Inferior parietal cortex (tissue), 1 donor: Measurements from ENCODE around the gene EIF5B.

Experiments
- DNase-seq: peaks from one replicate; pipeline ENCODE4 v3.0.0-alpha.2; 2016; ENCODE audit errors: extremely low spot score

The EIF5B gene

GRCh38 chr2:99404797-99405669 lies 67.8 kb downstream of the EIF5B start:
- DNase-seq = no peak

- DNase-seq = no peak
Observed at GRCh38 chr2:99406137-99406536, 68.9 kb downstream of the EIF5B start.

- no peak for DNase-seq
Observed at GRCh38 chr2:99410276-99410675, 73.1 kb downstream of the EIF5B start.

GRCh38 chr2:99414566-99414965 lies 77.4 kb downstream of the EIF5B start:
- DNase-seq = no peak

GRCh38 chr2:99417396-99417795 lies 80.2 kb downstream of the EIF5B start:
- no peak for DNase-seq

GRCh38 chr2:99420031-99420430 lies 82.8 kb downstream of the EIF5B start:
- no peak for DNase-seq

- DNase-seq = no peak
Observed at GRCh38 chr2:99420751-99421299, 83.6 kb downstream of the EIF5B start.

GRCh38 chr2:99421469-99421868 lies 84.3 kb downstream of the EIF5B start:
- DNase-seq = no peak

- no peak for DNase-seq
Observed at GRCh38 chr2:99422599-99422998, 85.4 kb downstream of the EIF5B start.

- DNase-seq = no peak
Observed at GRCh38 chr2:99424371-99424770, 87.2 kb downstream of the EIF5B start.

GRCh38 chr2:99425022-99425421 lies 87.8 kb downstream of the EIF5B start:
- DNase-seq = no peak

- no peak for DNase-seq
Observed at GRCh38 chr2:99430614-99431291, 93.6 kb downstream of the EIF5B start.

- DNase-seq = no peak
Observed at GRCh38 chr2:99431587-99432275, 94.5 kb downstream of the EIF5B start.

GRCh38 chr2:99433340-99433739 lies 96.2 kb downstream of the EIF5B start:
- DNase-seq = no peak

GRCh38 chr2:99436874-99437273 lies 99.7 kb downstream of the EIF5B start:
- DNase-seq = no peak

- no peak for DNase-seq
Observed at GRCh38 chr2:99439971-99440505, 102.8 kb downstream of the EIF5B start.

- DNase-seq = no peak
Observed at GRCh38 chr2:99442837-99443236, 105.6 kb downstream of the EIF5B start.

- no peak for DNase-seq
Observed at GRCh38 chr2:99444222-99444621, 107.0 kb downstream of the EIF5B start.

GRCh38 chr2:99445065-99445464 lies 107.9 kb downstream of the EIF5B start:
- DNase-seq = no peak

- no peak for DNase-seq
Observed at GRCh38 chr2:99448556-99448955, 111.4 kb downstream of the EIF5B start.

GRCh38 chr2:99450199-99450598 lies 113.0 kb downstream of the EIF5B start:
- DNase-seq = no peak
